Natural killer cell (primary cell): Measurements from ENCODE around the gene EPHB2. TPM values are rescaled to one million over a fixed set of nuclear protein-coding genes. Genes with fewer than 3 reads are reported as not detected.
"Not testable (repeated sequence)": the region's sequence is repeated elsewhere in the genome, so short reads cannot be mapped to it uniquely, and the experiment has no call there.

Experiments used
- ATAC-seq, 3 donors: fragments of 150-1000 bp in 2 of 3; fragments of 200-7000 bp in 1 of 3; cut with Tn5 transposase; 1 replicate in 1 of 3; 2 replicates in 2 of 3; pipeline ENCODE4 v1.10.0; 2021; ENCODE audit warnings: mild to moderate bottlenecking in 2 of 3, moderate library complexity in 2 of 3
- DNase-seq, 2 donors: peaks; one replicate each; pipeline versions ENCODE4 v3.0.0 to v3.0.0-alpha.2; 2013 to 2021; ENCODE audit warnings: mixed read lengths in 1 of 2
- H3K27ac ChIP-seq: one replicate; pipeline ENCODE4 v1.5.1; 2013; ENCODE audit warnings: mild to moderate bottlenecking, low read length
- H3K27me3 ChIP-seq: one replicate; pipeline ENCODE4 v1.6.1; 2013; ENCODE audit warnings: low read length; ENCODE audit not compliant: control insufficient read depth, insufficient read depth
- H3K36me3 ChIP-seq: one replicate; pipeline ENCODE4 v1.6.1; 2013; ENCODE audit warnings: low read length; ENCODE audit not compliant: control insufficient read depth, insufficient read depth
- H3K4me1 ChIP-seq: one replicate; pipeline ENCODE4 v1.6.1; 2013; ENCODE audit warnings: low read length; ENCODE audit not compliant: control insufficient read depth, insufficient read depth
- H3K4me3 ChIP-seq: one replicate; pipeline ENCODE4 v1.5.1; 2013; ENCODE audit warnings: low read length
- H3K9me3 ChIP-seq: one replicate; pipeline ENCODE4 v1.6.1; 2013; ENCODE audit warnings: low read length; ENCODE audit not compliant: control insufficient read depth, insufficient read depth
- H3K27ac Mint-ChIP-seq, 2 donors: one replicate each; pipeline ENCODE4 v1.8.0; 2022; ENCODE audit warnings: mild to moderate bottlenecking in 2 of 2, mixed read lengths in 2 of 2, moderate library complexity in 1 of 2
- H3K27me3 Mint-ChIP-seq, 2 donors: one replicate each; pipeline ENCODE4 v1.8.0; 2022; ENCODE audit warnings: low read depth in 2 of 2, mixed read lengths in 2 of 2
- H3K36me3 Mint-ChIP-seq: one replicate; pipeline ENCODE4 v1.8.0; 2022; ENCODE audit warnings: mixed read lengths
- H3K4me1 Mint-ChIP-seq, 2 donors: one replicate each; pipeline ENCODE4 v1.8.0; 2022; ENCODE audit warnings: mixed read lengths in 2 of 2
- H3K4me3 Mint-ChIP-seq: one replicate; pipeline ENCODE4 v1.8.0; 2022; ENCODE audit warnings: mild to moderate bottlenecking, moderate library complexity, mixed read lengths
- H3K9me3 Mint-ChIP-seq, 2 donors: one replicate each; pipeline ENCODE4 v1.8.0; 2022; ENCODE audit warnings: mixed read lengths in 2 of 2
- WGBS: methylation state at CpG from one replicate; pipeline ENCODE4 v1.1.7; 2013; ENCODE audit warnings: missing lambda C conversion rate; ENCODE audit not compliant: insufficient coverage; 5-methylcytosine and 5-hydroxymethylcytosine counted together
- intact Hi-C: fragments of 100-400 bp; cut with micrococcal nuclease; formaldehyde crosslinking; loops from one replicate; pipeline ENCODE4 v1.14.2; 2022
- total RNA-seq, 4 donors: library from RNA; stranded (reverse); fragments of 120-200 nt in 1 of 4; gene quantifications; one replicate each; pipeline versions ENCODE4 v1.2.3 to v1.2.4, GENCODE V29; 2013 to 2022
- TF ChIP-seq, protein P1 (sequence below): fragments of 200-600 bp; IDR thresholded peaks from one replicate; pipeline ENCODE4 v1.8.0; 2022; ENCODE audit warnings: antibody characterized with exemption

Gene EPHB2
- total RNA-seq, 3 donors from 2014 or later (not counting 1 experiment from before 2014, with no cell fraction given), result 0.14 to 0.23 TPM; not detected in 1

DNA sequence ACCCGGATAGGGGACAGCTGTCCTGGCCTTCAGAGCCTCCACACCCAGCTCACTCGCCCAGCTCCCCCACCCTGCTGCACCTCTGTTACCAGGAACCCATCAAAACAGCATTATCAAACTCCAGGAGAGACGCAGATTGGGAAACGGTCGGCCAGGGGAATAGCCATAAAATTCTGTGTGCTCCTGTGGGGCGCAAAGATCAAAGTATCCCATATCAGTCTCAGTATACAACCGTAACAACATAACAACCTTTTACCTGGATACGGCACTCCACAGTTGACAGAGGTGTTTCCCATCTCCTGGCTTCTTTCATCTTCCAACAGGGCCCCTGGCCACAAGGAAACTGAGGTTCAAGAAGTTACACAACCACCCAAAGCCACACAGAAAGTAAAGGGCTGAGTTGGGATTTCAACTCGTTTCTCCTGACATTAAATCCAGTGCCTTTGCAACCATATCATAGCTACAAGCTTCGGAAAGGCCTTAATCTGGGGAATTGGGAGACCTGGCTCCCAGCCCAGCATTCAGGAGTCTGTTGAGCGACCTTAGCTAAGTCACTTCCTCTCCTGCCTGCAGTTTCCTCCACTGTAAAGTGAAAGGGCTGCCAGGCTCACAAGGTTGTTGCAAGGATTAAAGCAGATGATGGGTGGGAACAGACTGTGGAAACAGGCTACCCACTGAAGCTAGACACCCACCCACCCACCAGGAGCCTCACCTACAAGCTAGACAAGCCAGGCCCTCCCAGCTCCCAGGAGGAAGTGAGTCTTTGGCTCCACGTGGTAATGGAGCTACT is 8.1 kb upstream of the EPHB2 start:
- H3K36me3 Mint-ChIP-seq, result no peaks in the 10 kb centered on the region
- H3K27me3 ChIP-seq, result no peaks in the 10 kb centered on the region
- TF ChIP-seq, protein P1, sequence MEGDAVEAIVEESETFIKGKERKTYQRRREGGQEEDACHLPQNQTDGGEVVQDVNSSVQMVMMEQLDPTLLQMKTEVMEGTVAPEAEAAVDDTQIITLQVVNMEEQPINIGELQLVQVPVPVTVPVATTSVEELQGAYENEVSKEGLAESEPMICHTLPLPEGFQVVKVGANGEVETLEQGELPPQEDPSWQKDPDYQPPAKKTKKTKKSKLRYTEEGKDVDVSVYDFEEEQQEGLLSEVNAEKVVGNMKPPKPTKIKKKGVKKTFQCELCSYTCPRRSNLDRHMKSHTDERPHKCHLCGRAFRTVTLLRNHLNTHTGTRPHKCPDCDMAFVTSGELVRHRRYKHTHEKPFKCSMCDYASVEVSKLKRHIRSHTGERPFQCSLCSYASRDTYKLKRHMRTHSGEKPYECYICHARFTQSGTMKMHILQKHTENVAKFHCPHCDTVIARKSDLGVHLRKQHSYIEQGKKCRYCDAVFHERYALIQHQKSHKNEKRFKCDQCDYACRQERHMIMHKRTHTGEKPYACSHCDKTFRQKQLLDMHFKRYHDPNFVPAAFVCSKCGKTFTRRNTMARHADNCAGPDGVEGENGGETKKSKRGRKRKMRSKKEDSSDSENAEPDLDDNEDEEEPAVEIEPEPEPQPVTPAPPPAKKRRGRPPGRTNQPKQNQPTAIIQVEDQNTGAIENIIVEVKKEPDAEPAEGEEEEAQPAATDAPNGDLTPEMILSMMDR, result no peak
- H3K4me3 Mint-ChIP-seq, result no peak overlapping the region
- no peaks in the 10 kb centered on the region for H3K4me1 Mint-ChIP-seq
- intact Hi-C loops, result loop anchor here (10.0 kb wide), 1 partner anchor 262 kb away; no protein-coding TSS in a partner anchor
- peaks cover 5 to 7% of the 10 kb centered on the region in 2 donors for H3K27me3 Mint-ChIP-seq
- H3K27ac ChIP-seq, result no peak overlapping the region
- H3K36me3 ChIP-seq, result no peaks in the 10 kb centered on the region
- DNase-seq, result no peak
- H3K4me1 ChIP-seq, result no peaks in the 10 kb centered on the region
- no peak overlapping the region for H3K4me3 ChIP-seq
- no peak for ATAC-seq
- no peak overlapping the region for H3K27ac Mint-ChIP-seq
- no peaks in the 10 kb centered on the region for H3K9me3 ChIP-seq
- 66% methylated on average over 12 of the region's 12 CpGs for WGBS
- no peaks in the 10 kb centered on the region for H3K9me3 Mint-ChIP-seq

DNA sequence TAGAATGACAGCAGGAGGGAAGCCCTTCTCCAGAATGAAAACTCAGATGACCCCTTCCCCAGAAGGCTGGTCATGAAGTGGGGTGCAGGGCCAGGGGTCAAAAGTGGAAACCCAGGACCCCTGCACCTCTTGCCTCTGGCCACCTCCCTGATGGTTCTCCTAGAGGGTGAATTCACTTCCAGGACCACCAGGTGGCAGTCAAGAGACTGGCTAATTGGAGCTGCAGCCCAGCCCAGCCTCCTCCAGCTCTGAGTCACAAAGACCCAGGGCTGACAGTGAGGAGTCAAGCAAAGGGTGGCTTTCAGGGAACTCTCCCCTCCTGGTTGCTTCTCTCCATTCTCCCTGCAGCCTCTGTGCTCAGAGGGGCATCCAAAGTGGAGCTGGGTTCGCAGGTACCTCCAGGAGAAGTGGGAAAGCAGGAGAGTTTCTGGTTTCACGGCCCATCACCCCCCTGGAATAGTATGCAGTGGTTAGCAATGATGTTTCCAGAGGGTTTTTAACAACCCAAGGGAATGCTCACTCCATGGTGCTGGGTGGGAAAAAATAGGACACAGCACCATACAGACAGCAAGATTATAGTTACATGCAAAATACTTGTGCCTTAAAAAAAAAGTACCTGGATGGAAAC is 6.1 kb upstream of the EPHB2 start:
- Mint-ChIP-seq H3K27ac (no peak overlapping the region), H3K4me1 (no peaks in the 10 kb centered on the region), H3K9me3 (no peaks in the 10 kb centered on the region), H3K36me3 (no peaks in the 10 kb centered on the region), H3K27me3 (peaks cover 24 to 26% of the 10 kb centered on the region in 2 donors), H3K4me3 (no peak overlapping the region)
- Histone ChIP-seq H3K9me3 (no peaks in the 10 kb centered on the region), H3K4me3 (no peak overlapping the region), H3K36me3 (no peaks in the 10 kb centered on the region), H3K27me3 (peaks cover 6% of the 10 kb centered on the region), H3K4me1 (peaks cover 5% of the 10 kb centered on the region), H3K27ac (no peak overlapping the region)
- DNase-seq (peak; percentile 60 to 79), ATAC-seq (peak; percentile 79 to 98 (median 94))
- intact Hi-C loops, result loop anchor here (1.0 to 10.0 kb wide), 3 partner anchors 185 to 260 kb away; no protein-coding TSS in a partner anchor
- 94% methylated on average over 2 of the region's 2 CpGs for WGBS
- TF ChIP-seq, protein P1, result peak; percentile 90

DNA sequence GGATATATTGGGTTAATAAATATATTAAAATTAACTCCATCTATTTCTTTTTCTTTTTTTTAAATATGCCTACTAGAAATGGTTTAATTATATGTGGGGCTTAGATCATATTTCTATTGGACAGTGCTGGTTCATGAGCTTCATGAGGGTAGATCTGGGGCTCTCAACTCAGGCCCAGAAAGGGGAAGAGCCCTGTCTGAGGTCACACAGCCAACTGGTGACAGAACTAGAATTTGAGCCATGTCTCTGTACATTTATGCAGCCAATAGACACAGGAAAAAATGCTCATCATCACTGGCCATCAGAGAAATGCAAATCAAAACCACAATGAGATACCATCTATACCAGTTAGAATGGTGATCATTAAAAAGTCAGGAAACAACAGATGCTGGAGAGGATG is 5.1 kb upstream of the EPHB2 start:
- Histone ChIP-seq H3K4me1 (peaks cover 10% of the 10 kb centered on the region), H3K27ac (no peak overlapping the region), H3K9me3 (no peaks in the 10 kb centered on the region), H3K4me3 (no peak overlapping the region), H3K36me3 (no peaks in the 10 kb centered on the region), H3K27me3 (peaks cover 13% of the 10 kb centered on the region)
- H3K27ac Mint-ChIP-seq, result no peak overlapping the region
- H3K4me3 Mint-ChIP-seq, result no peak overlapping the region
- TF ChIP-seq, protein P1, result no peak
- no peaks in the 10 kb centered on the region for H3K4me1 Mint-ChIP-seq
- H3K9me3 Mint-ChIP-seq, result no peaks in the 10 kb centered on the region
- peaks cover 28 to 31% of the 10 kb centered on the region in 2 donors for H3K27me3 Mint-ChIP-seq
- no peak for ATAC-seq
- no peaks in the 10 kb centered on the region for H3K36me3 Mint-ChIP-seq
- intact Hi-C loops, result loop anchor here (10.0 kb wide), 1 partner anchor 259 kb away; no protein-coding TSS in a partner anchor
- no peak for DNase-seq

DNA sequence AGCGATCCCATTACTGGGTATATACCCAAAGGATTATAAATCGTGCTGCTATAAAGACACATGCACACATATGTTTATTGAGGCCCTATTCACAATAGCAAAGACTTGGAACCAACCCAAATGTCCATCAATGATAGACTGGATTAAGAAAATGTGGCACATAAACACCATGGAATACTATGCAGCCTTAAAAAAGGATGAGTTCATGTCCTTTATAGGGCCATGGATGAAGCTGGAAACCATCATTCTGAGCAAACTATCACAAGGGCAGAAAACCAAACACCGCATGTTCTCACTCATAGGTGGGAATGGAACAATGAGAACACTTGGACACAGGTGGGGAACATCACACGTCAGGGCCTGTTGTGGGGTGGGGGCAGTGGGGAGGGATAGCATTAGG is 4.5 kb upstream of the EPHB2 start:
- not testable (repeated sequence) for H3K4me1 Mint-ChIP-seq, H3K9me3 ChIP-seq, ATAC-seq, H3K4me3 ChIP-seq, DNase-seq, H3K27ac ChIP-seq, H3K4me3 Mint-ChIP-seq, H3K9me3 Mint-ChIP-seq, H3K27ac Mint-ChIP-seq, H3K4me1 ChIP-seq, H3K36me3 ChIP-seq, H3K36me3 Mint-ChIP-seq
- peaks cover 13% of the 10 kb centered on the region for H3K27me3 ChIP-seq
- intact Hi-C loops, result loop anchor here (10.0 kb wide), 1 partner anchor 259 kb away; no protein-coding TSS in a partner anchor
- 92% methylated on average over 3 of the region's 4 CpGs for WGBS
- peaks cover 28 to 31% of the 10 kb centered on the region in 2 donors for H3K27me3 Mint-ChIP-seq
